HepG2 (cell line): ENCODE results near the gene KANK4. TPM values are rescaled to one million over a fixed set of nuclear protein-coding genes. Genes with fewer than 3 reads are reported as not detected.

Source experiments
- BCL6 ChIP-seq: IDR thresholded peaks from 2 replicates; pipeline ENCODE4 v1.6.1; 2016; ENCODE audit warnings: missing genetic modification reagents, missing compliant biosample characterization
- HOMEZ ChIP-seq: IDR thresholded peaks from 2 replicates; pipeline ENCODE4 v1.6.1; 2016; ENCODE audit warnings: low read depth
- IRF2 ChIP-seq: IDR thresholded peaks from 2 replicates; pipeline ENCODE4 v1.6.1; 2018; ENCODE audit warnings: missing genetic modification reagents, missing compliant biosample characterization
- KDM3A ChIP-seq: IDR thresholded peaks from 2 replicates; pipeline ENCODE4 v1.6.1; 2018; ENCODE audit warnings: low read depth, missing compliant biosample characterization
- KLF12 ChIP-seq: sonication (generic); formaldehyde crosslinking; IDR thresholded peaks from 2 replicates; pipeline ENCODE4 v1.4.0; 2020; ENCODE audit warnings: missing genetic modification reagents, borderline replicate concordance
- PITX1 ChIP-seq: sonication (generic); formaldehyde crosslinking; IDR thresholded peaks from 2 replicates; pipeline ENCODE4 v1.5.1; 2020; ENCODE audit warnings: mild to moderate bottlenecking, missing genetic modification reagents
- TBP ChIP-seq: sonication (generic); formaldehyde crosslinking; IDR thresholded peaks from 2 replicates; pipeline ENCODE4 v1.5.0; 2020; ENCODE audit warnings: missing genetic modification reagents
- ZBTB7B ChIP-seq: sonication (generic); formaldehyde crosslinking; IDR thresholded peaks from 2 replicates; pipeline ENCODE4 v1.4.0; 2020; ENCODE audit warnings: missing genetic modification reagents
- ZNF230 ChIP-seq: sonication (generic); formaldehyde crosslinking; IDR thresholded peaks from 2 replicates; pipeline ENCODE4 v1.4.0; 2020; ENCODE audit warnings: mild to moderate bottlenecking, missing genetic modification reagents
- ZNF232 ChIP-seq: sonication (generic); formaldehyde crosslinking; IDR thresholded peaks from 2 replicates; pipeline ENCODE4 v1.4.0; 2020; ENCODE audit warnings: missing genetic modification reagents, borderline replicate concordance
- ZNF543 ChIP-seq: sonication (generic); formaldehyde crosslinking; IDR thresholded peaks from 2 replicates; pipeline ENCODE4 v1.4.0; 2020; ENCODE audit warnings: mild to moderate bottlenecking, missing genetic modification reagents
- ZNF761 ChIP-seq: sonication (generic); formaldehyde crosslinking; conservative IDR thresholded peaks from 2 replicates; pipeline ENCODE4 v1.4.0; 2020; ENCODE audit warnings: mild to moderate bottlenecking, missing genetic modification reagents
- ZNF780A ChIP-seq: sonication (generic); formaldehyde crosslinking; IDR thresholded peaks from 2 replicates; pipeline ENCODE4 v1.8.0; 2022; ENCODE audit warnings: mild to moderate bottlenecking, missing genetic modification reagents, moderate library complexity
- ZSCAN20 ChIP-seq: sonication (generic); formaldehyde crosslinking; IDR thresholded peaks from 2 replicates; pipeline ENCODE4 v1.4.0; 2020; ENCODE audit warnings: missing genetic modification reagents, mild to moderate bottlenecking, borderline replicate concordance
- polyA plus RNA-seq, 8 experiments: library from polyadenylated mRNA; depleted of rRNA in 3 of 8; stranded (reverse) in 7 of 8; unstranded in 1 of 8; fragments of >200 nt; fragmentation: Illumina TruSeq in 4 of 8; extraction: Trizol in 4 of 8; gene quantifications; 2 replicates each; pipeline versions ENCODE4 v1.2.1 to v1.2.3, GENCODE V29; 2011 to 2016; ENCODE audit warnings: low read depth in 4 of 8, missing spikeins in 1 of 8, mixed read lengths in 1 of 8; ENCODE audit not compliant: insufficient read depth in 1 of 8
- total RNA-seq, 5 experiments: library from RNA; depleted of rRNA; stranded (reverse); fragments of >200 nt; fragmentation: Illumina TruSeq; extraction: Trizol; gene quantifications; 2 replicates each; pipeline ENCODE4 v1.2.3, GENCODE V29; 2016; ENCODE audit warnings: low read depth in 1 of 5

KANK4 gene
- total and polyA plus RNA-seq, 2 of the 13 experiments (the other 11 are each of a cell fraction or from before 2014, with no cell fraction given) = 16.1 to 25.7 TPM

DNA sequence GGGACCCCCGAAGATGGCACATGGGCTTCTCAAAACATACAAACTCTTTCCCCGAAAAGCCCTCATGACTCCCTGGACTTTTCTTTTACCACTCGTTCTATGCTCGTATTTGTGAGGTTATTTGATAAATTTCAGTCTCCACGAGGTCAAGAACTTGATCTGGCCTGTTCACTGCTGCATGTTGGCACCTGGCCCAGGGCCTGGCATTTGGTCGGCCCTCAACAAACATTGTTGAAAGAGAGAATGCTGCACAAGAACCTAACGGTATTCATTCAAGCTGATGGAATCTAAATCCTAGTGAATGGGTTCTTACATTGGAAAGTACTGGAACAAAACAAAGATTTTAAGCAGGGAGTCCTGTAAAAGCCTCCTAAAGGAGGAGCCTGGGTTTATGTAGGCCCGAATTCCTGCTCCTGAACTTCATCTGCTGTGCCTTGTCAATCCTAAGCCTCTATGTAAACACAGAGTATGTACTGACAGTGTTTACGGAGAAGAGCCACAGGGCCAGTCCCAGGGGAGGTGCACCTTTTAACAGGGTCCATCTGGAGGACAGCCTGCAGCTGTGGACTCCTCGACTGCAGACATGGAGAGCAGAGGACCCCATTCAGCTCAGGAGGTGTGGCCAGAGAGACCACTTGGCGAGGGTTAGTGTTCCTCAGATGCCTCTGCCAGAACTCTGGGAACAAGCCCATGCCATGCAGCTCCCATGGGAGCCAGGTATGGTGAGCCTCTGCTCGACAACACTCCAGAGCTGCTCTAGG, 77.7 kb downstream of the KANK4 start (continued):
- TF ChIP-seq KLF12 (CRISPR knock-in tag) = no peak
- TF ChIP-seq KDM3A = no peak
- TF ChIP-seq ZBTB7B (CRISPR knock-in tag) = peak; percentile 86
- no peak for TF ChIP-seq HOMEZ (CRISPR knock-in tag)
- TF ChIP-seq ZNF230 (CRISPR knock-in tag) = peak; percentile 26; the same call in 1 of the 2 replicates
- no peak for TF ChIP-seq ZNF761 (CRISPR knock-in tag)
- no peak for TF ChIP-seq ZNF543
- TF ChIP-seq TBP (CRISPR knock-in tag) = no peak
- no peak for TF ChIP-seq ZSCAN20 (CRISPR knock-in tag)
- no peak for TF ChIP-seq ZNF780A (CRISPR knock-in tag)
- TF ChIP-seq IRF2 = peak; percentile 38; the same call in 1 of the 2 replicates
- TF ChIP-seq PITX1 = peak; percentile 94
- no peak for TF ChIP-seq ZNF232 (CRISPR knock-in tag)
- TF ChIP-seq BCL6 = peak; percentile 88
